K562 (cell line): Measurements from ENCODE around the gene ARHGEF16. TPM values are rescaled to one million over a fixed set of nuclear protein-coding genes. Genes with fewer than 3 reads are reported as not detected.

Source experiments
- ASH1L ChIP-seq: fragments of 450-650 bp; IDR thresholded peaks from 2 replicates; pipeline ENCODE4 v1.6.1; 2018; ENCODE audit warnings: borderline replicate concordance, mild to moderate bottlenecking, low read depth; ENCODE audit not compliant: partially characterized antibody
- ATF1 ChIP-seq, 2 experiments: fragments of 450-650 bp in 1 of 2; IDR thresholded peaks; 2 replicates each; pipeline ENCODE4 v1.6.1; 2016; ENCODE audit warnings: missing compliant biosample characterization in 1 of 2, missing genetic modification characterization in 1 of 2
- EZH2 ChIP-seq: IDR thresholded peaks from 2 replicates; pipeline ENCODE4 v1.6.1; 2012; ENCODE audit warnings: low read depth, mild to moderate bottlenecking, inconsistent platforms, low read length, borderline replicate concordance
- FOXP4 ChIP-seq: sonication (generic); formaldehyde crosslinking; IDR thresholded peaks from 2 replicates; pipeline ENCODE4 v1.8.0; 2022; ENCODE audit warnings: mild to moderate bottlenecking, missing genetic modification reagents, borderline replicate concordance
- GATAD2B ChIP-seq: fragments of 450-650 bp; IDR thresholded peaks from 2 replicates; pipeline ENCODE4 v1.6.1; 2017; ENCODE audit warnings: mild to moderate bottlenecking, borderline replicate concordance
- HMGN3 ChIP-seq: IDR thresholded peaks from 2 replicates; pipeline ENCODE4 v1.6.1; 2011; ENCODE audit warnings: borderline replicate concordance, low read depth, mild to moderate bottlenecking, mixed read lengths, low read length; ENCODE audit not compliant: insufficient read length; ENCODE audit errors: extremely low read depth
- KAT7 ChIP-seq: sonication (generic); formaldehyde crosslinking; IDR thresholded peaks from 2 replicates; pipeline ENCODE4 v1.8.0; 2022; ENCODE audit warnings: missing genetic modification reagents, mild to moderate bottlenecking, borderline replicate concordance
- NCOA4 ChIP-seq: fragments of 450-650 bp; IDR thresholded peaks from 2 replicates; pipeline ENCODE4 v1.6.1; 2018; ENCODE audit warnings: mild to moderate bottlenecking; ENCODE audit not compliant: partially characterized antibody
- PTBP1 ChIP-seq: fragments of 200-400 bp; formaldehyde crosslinking; IDR thresholded peaks from 2 replicates; pipeline ENCODE4 v1.6.1; 2017; ENCODE audit warnings: low read depth, low read length
- RAD21 ChIP-seq, 2 experiments: fragments of 250-450 bp in 1 of 2; fragments of 450-650 bp in 1 of 2; sonication (Bioruptor Pico) in 1 of 2; formaldehyde crosslinking in 1 of 2; IDR thresholded peaks in 1 of 2; conservative IDR thresholded peaks in 1 of 2; 2 replicates each; pipeline versions ENCODE4 v1.4.0 to v1.8.0; 2020 to 2022; ENCODE audit warnings: mild to moderate bottlenecking in 2 of 2, moderate library complexity in 1 of 2
- RBM25 ChIP-seq: fragments of 200-400 bp; formaldehyde crosslinking; IDR thresholded peaks from 2 replicates; pipeline ENCODE4 v1.6.1; 2018; ENCODE audit warnings: low read length, low read depth, moderate library complexity; ENCODE audit not compliant: severe bottlenecking
- RCOR1 ChIP-seq, 2 experiments: IDR thresholded peaks; 2 replicates each; pipeline ENCODE4 v1.6.1; 2012; ENCODE audit warnings: low read depth in 2 of 2, low read length in 2 of 2, borderline replicate concordance in 1 of 2, improper control_type of control experiment in 1 of 2
- TAL1 ChIP-seq: fragments of 450-650 bp; IDR thresholded peaks from 2 replicates; pipeline ENCODE4 v1.6.1; 2016; ENCODE audit warnings: mild to moderate bottlenecking
- TARDBP ChIP-seq: fragments of 450-650 bp; IDR thresholded peaks from 2 replicates; pipeline ENCODE4 v1.6.1; 2016
- ZEB2 ChIP-seq: fragments of 450-650 bp; IDR thresholded peaks from 2 replicates; pipeline ENCODE4 v1.6.1; 2016
- ZNF707 ChIP-seq: fragments of 250-450 bp; sonication (Bioruptor Pico); conservative IDR thresholded peaks from 2 replicates; pipeline ENCODE4 v1.8.0; 2022; ENCODE audit warnings: inconsistent platforms, mild to moderate bottlenecking, moderate library complexity
- ZNF785 ChIP-seq: fragments of 250-450 bp; sonication (Bioruptor Pico); IDR thresholded peaks from 2 replicates; pipeline ENCODE4 v1.4.0; 2020; ENCODE audit warnings: mild to moderate bottlenecking
- polyA plus RNA-seq, 8 experiments: library from polyadenylated mRNA; depleted of rRNA in 4 of 8; stranded (reverse) in 5 of 8; unstranded in 3 of 8; fragments of >200 nt; fragmentation: Nextera tagmentation in 2 of 8; fragmentation: Illumina TruSeq in 1 of 8; extraction: Ambion mirVana in 2 of 8; extraction: Trizol in 1 of 8; gene quantifications; 2 replicates each; pipeline versions ENCODE4 v1.2.1 to v1.2.3, GENCODE V29; 2011 to 2014; ENCODE audit warnings: inconsistent platforms in 1 of 8, missing spikeins in 1 of 8
- total RNA-seq, 7 experiments: library from RNA; depleted of rRNA in 6 of 7; stranded (reverse); fragments of >200 nt in 6 of 7; fragmentation: Illumina TruSeq in 2 of 7; extraction: Trizol in 2 of 7; gene quantifications; 2 replicates each; pipeline versions ENCODE4 v1.2.1 to v1.2.3, GENCODE V29; 2011 to 2021; ENCODE audit warnings: low replicate concordance in 1 of 7
- TF ChIP-seq, protein P1 (sequence below): fragments of 200-800 bp; sonication (Bioruptor generic); IDR thresholded peaks from 2 replicates; pipeline ENCODE4 v1.6.1; 2017; ENCODE audit warnings: missing genetic modification characterization, missing compliant biosample characterization
- TF ChIP-seq, protein P2 (sequence below): IDR thresholded peaks from 2 replicates; pipeline ENCODE4 v1.6.1; 2011; ENCODE audit not compliant: insufficient read length; ENCODE audit errors: extremely low read depth
- TF ChIP-seq, protein P3 (sequence below), 2 experiments: IDR thresholded peaks; 2 replicates each; pipeline ENCODE4 v1.6.1; 2012; ENCODE audit warnings: improper control_type of control experiment in 2 of 2, low read depth in 2 of 2, low read length in 2 of 2, borderline replicate concordance in 1 of 2

Gene ARHGEF16
- total and polyA plus RNA-seq, 9 of the 15 experiments (the other 6 are each of a cell fraction or from before 2014, with no cell fraction given) = 0.15 to 1.2 (median 0.49) TPM; not detected in 2

DNA sequence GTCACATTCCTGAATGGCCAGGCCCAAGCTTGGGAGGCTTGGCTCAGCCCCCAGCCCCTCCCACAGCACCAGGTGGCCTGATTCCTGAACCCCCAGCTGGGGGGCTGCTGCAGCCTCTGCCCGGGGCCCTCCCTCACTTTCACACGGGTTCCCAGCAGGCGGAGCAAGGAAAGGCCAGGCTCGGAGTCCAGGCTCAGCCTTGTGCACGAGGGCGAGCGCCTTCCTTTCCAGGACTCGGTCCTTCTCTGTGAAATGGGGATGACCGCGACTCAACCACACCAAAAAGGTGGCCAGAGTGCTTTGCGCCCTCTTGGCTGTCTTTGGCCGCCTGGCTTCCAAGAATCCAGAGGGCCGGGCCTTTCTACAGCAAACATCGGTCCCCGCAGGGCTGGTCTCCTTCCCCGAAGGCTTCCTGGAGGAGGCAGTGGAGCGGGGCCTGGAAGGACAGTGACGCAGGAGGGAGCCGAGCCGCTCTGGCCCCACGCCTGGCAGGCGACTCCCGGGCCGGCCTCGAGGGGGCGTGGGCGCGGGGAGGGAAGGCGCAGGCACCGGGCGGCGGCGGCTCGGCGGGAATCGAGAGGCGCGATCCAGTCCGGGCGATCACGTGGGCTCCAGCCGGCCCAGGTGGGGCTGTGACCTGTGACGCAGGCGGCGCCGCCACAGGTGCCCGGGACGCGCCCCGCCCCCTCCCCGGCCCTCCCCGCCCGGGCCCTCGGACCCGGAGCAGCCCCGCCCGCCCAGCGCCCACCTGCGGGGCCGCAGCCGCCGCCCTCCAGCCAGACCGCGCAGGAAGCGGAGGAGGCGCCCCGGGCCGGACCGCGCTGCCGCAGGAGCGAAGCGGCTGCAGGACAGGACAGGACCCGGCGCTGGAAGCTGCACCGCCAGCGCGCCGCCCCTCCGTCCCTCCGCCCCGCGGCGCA is at the start of gene ARHGEF16 (continued):
- TF ChIP-seq ASH1L = no peak
- TF ChIP-seq GATAD2B = no peak
- TF ChIP-seq PTBP1 = 0 out of 2 replicates have a peak, but pooled peaks have one; percentile 17
- no peak; the same call in 1 of the 2 replicates for TF ChIP-seq TARDBP
- no peak for TF ChIP-seq NCOA4
- TF ChIP-seq KAT7 (CRISPR knock-in tag) = no peak
- TF ChIP-seq, protein P1, sequence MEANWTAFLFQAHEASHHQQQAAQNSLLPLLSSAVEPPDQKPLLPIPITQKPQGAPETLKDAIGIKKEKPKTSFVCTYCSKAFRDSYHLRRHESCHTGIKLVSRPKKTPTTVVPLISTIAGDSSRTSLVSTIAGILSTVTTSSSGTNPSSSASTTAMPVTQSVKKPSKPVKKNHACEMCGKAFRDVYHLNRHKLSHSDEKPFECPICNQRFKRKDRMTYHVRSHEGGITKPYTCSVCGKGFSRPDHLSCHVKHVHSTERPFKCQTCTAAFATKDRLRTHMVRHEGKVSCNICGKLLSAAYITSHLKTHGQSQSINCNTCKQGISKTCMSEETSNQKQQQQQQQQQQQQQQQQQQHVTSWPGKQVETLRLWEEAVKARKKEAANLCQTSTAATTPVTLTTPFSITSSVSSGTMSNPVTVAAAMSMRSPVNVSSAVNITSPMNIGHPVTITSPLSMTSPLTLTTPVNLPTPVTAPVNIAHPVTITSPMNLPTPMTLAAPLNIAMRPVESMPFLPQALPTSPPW (CRISPR knock-in tag) = no peak
- TF ChIP-seq EZH2 = no peak
- peak; percentile 79 for TF ChIP-seq RBM25
- TF ChIP-seq RCOR1 (IDR thresholded peaks at IDR 0.05; ENCODE audit: borderline replicate concordance in 1 of 2, low read depth in 2 of 2, low read length in 2 of 2) = peak in 1 of 2 experiments; percentile 56; a peak in 1 of 4 replicates
- no peak for TF ChIP-seq ZEB2
- TF ChIP-seq FOXP4 (CRISPR knock-in tag) = no peak
- TF ChIP-seq, protein P2, sequence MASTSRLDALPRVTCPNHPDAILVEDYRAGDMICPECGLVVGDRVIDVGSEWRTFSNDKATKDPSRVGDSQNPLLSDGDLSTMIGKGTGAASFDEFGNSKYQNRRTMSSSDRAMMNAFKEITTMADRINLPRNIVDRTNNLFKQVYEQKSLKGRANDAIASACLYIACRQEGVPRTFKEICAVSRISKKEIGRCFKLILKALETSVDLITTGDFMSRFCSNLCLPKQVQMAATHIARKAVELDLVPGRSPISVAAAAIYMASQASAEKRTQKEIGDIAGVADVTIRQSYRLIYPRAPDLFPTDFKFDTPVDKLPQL = no peak
- no peak for TF ChIP-seq ZNF785 (CRISPR knock-in tag)
- TF ChIP-seq HMGN3 = peak; percentile 16
- TF ChIP-seq, protein P3, sequence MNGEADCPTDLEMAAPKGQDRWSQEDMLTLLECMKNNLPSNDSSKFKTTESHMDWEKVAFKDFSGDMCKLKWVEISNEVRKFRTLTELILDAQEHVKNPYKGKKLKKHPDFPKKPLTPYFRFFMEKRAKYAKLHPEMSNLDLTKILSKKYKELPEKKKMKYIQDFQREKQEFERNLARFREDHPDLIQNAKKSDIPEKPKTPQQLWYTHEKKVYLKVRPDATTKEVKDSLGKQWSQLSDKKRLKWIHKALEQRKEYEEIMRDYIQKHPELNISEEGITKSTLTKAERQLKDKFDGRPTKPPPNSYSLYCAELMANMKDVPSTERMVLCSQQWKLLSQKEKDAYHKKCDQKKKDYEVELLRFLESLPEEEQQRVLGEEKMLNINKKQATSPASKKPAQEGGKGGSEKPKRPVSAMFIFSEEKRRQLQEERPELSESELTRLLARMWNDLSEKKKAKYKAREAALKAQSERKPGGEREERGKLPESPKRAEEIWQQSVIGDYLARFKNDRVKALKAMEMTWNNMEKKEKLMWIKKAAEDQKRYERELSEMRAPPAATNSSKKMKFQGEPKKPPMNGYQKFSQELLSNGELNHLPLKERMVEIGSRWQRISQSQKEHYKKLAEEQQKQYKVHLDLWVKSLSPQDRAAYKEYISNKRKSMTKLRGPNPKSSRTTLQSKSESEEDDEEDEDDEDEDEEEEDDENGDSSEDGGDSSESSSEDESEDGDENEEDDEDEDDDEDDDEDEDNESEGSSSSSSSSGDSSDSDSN (IDR thresholded peaks at IDR 0.05; ENCODE audit: borderline replicate concordance in 1 of 2, low read depth in 2 of 2, low read length in 2 of 2) = peak; percentile 26 to 65; a peak in 1 of 4 replicates
- TF ChIP-seq ZNF707 (CRISPR knock-in tag) = no peak
- no peak for TF ChIP-seq TAL1
- TF ChIP-seq ATF1 (CRISPR knock-in tag; IDR thresholded peaks at IDR 0.05) = no peak
- TF ChIP-seq ATF1 (tag; IDR thresholded peaks at IDR 0.05) = peak; percentile 73
- peak in 1 of 2 experiments; percentile 45; a peak in 2 of 4 replicates for TF ChIP-seq RAD21 (CRISPR knock-in tag; conservative IDR thresholded peaks at IDR 0.05 in 1 of 2, IDR thresholded peaks at IDR 0.05 in 1 of 2)
